HepG2 (cell line): ENCODE measurements around the gene FBXO5. TPM values are rescaled to one million over a fixed set of nuclear protein-coding genes. Genes with fewer than 3 reads are reported as not detected.
A peak's percentile ranks its signal among the peaks of the same experiment; 100 is the strongest.

Experiments
- ADNP ChIP-seq: sonication (generic); formaldehyde crosslinking; IDR thresholded peaks from 2 replicates; pipeline ENCODE4 v1.4.0; 2020; ENCODE audit warnings: missing genetic modification reagents
- ARNTL ChIP-seq: sonication (generic); formaldehyde crosslinking; IDR thresholded peaks from 2 replicates; pipeline ENCODE4 v1.4.0; 2020; ENCODE audit warnings: mild to moderate bottlenecking, missing genetic modification reagents
- ATF7 ChIP-seq, 2 experiments: fragments of 450-650 bp in 1 of 2; sonication (generic) in 1 of 2; formaldehyde crosslinking in 1 of 2; IDR thresholded peaks; 2 replicates each; pipeline versions ENCODE4 v1.4.0 to v1.6.1; 2016 to 2020; ENCODE audit warnings: antibody characterized with exemption in 1 of 2, mild to moderate bottlenecking in 1 of 2, missing genetic modification reagents in 1 of 2
- ATF7-NPFF ChIP-seq: sonication (generic); formaldehyde crosslinking; IDR thresholded peaks from 2 replicates; pipeline ENCODE4 v1.8.1; 2023; ENCODE audit warnings: mild to moderate bottlenecking, low read depth, missing genetic modification reagents, moderate library complexity
- BRCA1 ChIP-seq: sonication (generic); formaldehyde crosslinking; IDR thresholded peaks from 2 replicates; pipeline ENCODE4 v1.4.0; 2020; ENCODE audit warnings: missing genetic modification reagents
- CBX5 ChIP-seq: sonication (generic); formaldehyde crosslinking; IDR thresholded peaks from 2 replicates; pipeline ENCODE4 v1.4.0; 2020; ENCODE audit warnings: missing genetic modification reagents, borderline replicate concordance
- CENPX ChIP-seq: sonication (generic); formaldehyde crosslinking; IDR thresholded peaks from 2 replicates; pipeline ENCODE4 v1.9.0; 2021; ENCODE audit warnings: mild to moderate bottlenecking, missing genetic modification reagents, moderate library complexity
- CREB3 ChIP-seq: sonication (generic); formaldehyde crosslinking; IDR thresholded peaks from 2 replicates; pipeline ENCODE4 v1.5.0; 2020; ENCODE audit warnings: missing genetic modification reagents
- ELF3 ChIP-seq: IDR thresholded peaks from 2 replicates; pipeline ENCODE4 v1.6.1; 2016; ENCODE audit warnings: missing genetic modification reagents, missing compliant biosample characterization
- GATAD2A ChIP-seq: IDR thresholded peaks from 2 replicates; pipeline ENCODE4 v1.6.1; 2016
- HES4 ChIP-seq: sonication (generic); formaldehyde crosslinking; IDR thresholded peaks from 2 replicates; pipeline ENCODE4 v1.9.0; 2021; ENCODE audit warnings: mild to moderate bottlenecking, missing genetic modification reagents, borderline replicate concordance
- HNF4A ChIP-seq: sonication (generic); formaldehyde crosslinking; IDR thresholded peaks from 2 replicates; pipeline ENCODE4 v1.4.0; 2020; ENCODE audit warnings: missing genetic modification reagents
- KAT7 ChIP-seq: IDR thresholded peaks from 2 replicates; pipeline ENCODE4 v1.6.1; 2018; ENCODE audit warnings: borderline replicate concordance, missing compliant biosample characterization
- KDM4B ChIP-seq: sonication (generic); formaldehyde crosslinking; IDR thresholded peaks from 2 replicates; pipeline ENCODE4 v1.4.0; 2020; ENCODE audit warnings: missing genetic modification reagents
- KMT2B ChIP-seq: IDR thresholded peaks from 2 replicates; pipeline ENCODE4 v1.6.1; 2016; ENCODE audit warnings: missing genetic modification reagents, missing compliant biosample characterization
- MXD1 ChIP-seq: sonication (generic); formaldehyde crosslinking; IDR thresholded peaks from 2 replicates; pipeline ENCODE4 v1.4.0; 2020; ENCODE audit warnings: mild to moderate bottlenecking, missing genetic modification reagents
- NR2F1 ChIP-seq, 2 experiments: fragments of 450-650 bp in 1 of 2; formaldehyde crosslinking in 1 of 2; IDR thresholded peaks; 2 replicates each; pipeline versions ENCODE4 v1.5.0 to v1.6.1; 2016 to 2020; ENCODE audit warnings: mild to moderate bottlenecking in 1 of 2, missing compliant biosample characterization in 1 of 2, missing genetic modification reagents in 1 of 2, moderate library complexity in 1 of 2
- PHB2 ChIP-seq: fragments of 450-650 bp; IDR thresholded peaks from 2 replicates; pipeline ENCODE4 v1.6.1; 2018; ENCODE audit not compliant: partially characterized antibody
- RORA ChIP-seq: sonication (generic); formaldehyde crosslinking; IDR thresholded peaks from 2 replicates; pipeline ENCODE4 v1.5.0; 2020; ENCODE audit warnings: mild to moderate bottlenecking, missing genetic modification reagents, moderate library complexity
- SIN3B ChIP-seq: fragments of 150-350 bp; IDR thresholded peaks from 2 replicates; pipeline ENCODE4 v1.6.1; 2014; ENCODE audit warnings: low read length
- TAF1 ChIP-seq: sonication (generic); formaldehyde crosslinking; IDR thresholded peaks from 2 replicates; pipeline ENCODE4 v1.4.0; 2020; ENCODE audit warnings: missing genetic modification reagents
- TBL1XR1 ChIP-seq: fragments of 150-350 bp; IDR thresholded peaks from 2 replicates; pipeline ENCODE4 v1.6.1; 2014; ENCODE audit warnings: borderline replicate concordance, low read length; ENCODE audit not compliant: partially characterized antibody
- ZNF276 ChIP-seq: sonication (generic); formaldehyde crosslinking; IDR thresholded peaks from 2 replicates; pipeline ENCODE4 v1.4.0; 2020; ENCODE audit warnings: mild to moderate bottlenecking, low read depth, missing genetic modification reagents
- ZNF362 ChIP-seq: sonication (generic); formaldehyde crosslinking; IDR thresholded peaks from 2 replicates; pipeline ENCODE4 v1.4.0; 2020; ENCODE audit warnings: missing genetic modification reagents, mild to moderate bottlenecking, borderline replicate concordance
- ZNF564 ChIP-seq: sonication (generic); formaldehyde crosslinking; IDR thresholded peaks from 2 replicates; pipeline ENCODE4 v1.8.1; 2023; ENCODE audit warnings: mild to moderate bottlenecking, missing genetic modification reagents
- ZNF614 ChIP-seq: IDR thresholded peaks from 2 replicates; pipeline ENCODE4 v1.6.1; 2018; ENCODE audit warnings: missing biosample characterization, missing genetic modification reagents, inconsistent platforms, borderline replicate concordance
- ZNF709 ChIP-seq: sonication (generic); formaldehyde crosslinking; IDR thresholded peaks from 2 replicates; pipeline ENCODE4 v1.5.0; 2020; ENCODE audit warnings: mild to moderate bottlenecking, missing genetic modification reagents
- polyA plus RNA-seq, 8 experiments: library from polyadenylated mRNA; depleted of rRNA in 3 of 8; stranded (reverse) in 7 of 8; unstranded in 1 of 8; fragments of >200 nt; fragmentation: Illumina TruSeq in 4 of 8; extraction: Trizol in 4 of 8; gene quantifications; 2 replicates each; pipeline versions ENCODE4 v1.2.1 to v1.2.3, GENCODE V29; 2011 to 2016; ENCODE audit warnings: low read depth in 4 of 8, missing spikeins in 1 of 8, mixed read lengths in 1 of 8; ENCODE audit not compliant: insufficient read depth in 1 of 8
- total RNA-seq, 5 experiments: library from RNA; depleted of rRNA; stranded (reverse); fragments of >200 nt; fragmentation: Illumina TruSeq; extraction: Trizol; gene quantifications; 2 replicates each; pipeline ENCODE4 v1.2.3, GENCODE V29; 2016; ENCODE audit warnings: low read depth in 1 of 5

FBXO5 gene
- total and polyA plus RNA-seq, 2 of the 13 experiments (the other 11 are each of a cell fraction or from before 2014, with no cell fraction given) = 15.8 to 41.5 TPM

- TF ChIP-seq CREB3 (CRISPR knock-in tag) = 0 out of 2 replicates have a peak, but pooled peaks have one; percentile 8
- no peak for TF ChIP-seq ZNF614 (CRISPR knock-in tag)
- TF ChIP-seq ATF7-NPFF = no peak
- 0 out of 2 replicates have a peak, but pooled peaks have one; percentile 73 for TF ChIP-seq MXD1 (CRISPR knock-in tag)
- peak; percentile 87; the same call in 1 of the 2 replicates for TF ChIP-seq BRCA1 (CRISPR knock-in tag)
- 0 out of 2 replicates have a peak, but pooled peaks have one; percentile 20 for TF ChIP-seq KAT7 (CRISPR knock-in tag)
- peak; percentile 75 for TF ChIP-seq TAF1 (CRISPR knock-in tag)
- no peak for TF ChIP-seq GATAD2A (CRISPR knock-in tag)
- TF ChIP-seq SIN3B = no peak
- TF ChIP-seq ELF3 (CRISPR knock-in tag) = no peak
- no peak for TF ChIP-seq KDM4B (CRISPR knock-in tag)
- no peak for TF ChIP-seq TBL1XR1
- no peak for TF ChIP-seq ARNTL
- no peak for TF ChIP-seq ZNF276
- TF ChIP-seq HNF4A (CRISPR knock-in tag) = 0 out of 2 replicates have a peak, but pooled peaks have one; percentile 4
- TF ChIP-seq CBX5 (CRISPR knock-in tag) = no peak
- peak; percentile 6; the same call in 1 of the 2 replicates for TF ChIP-seq ZNF564 (CRISPR knock-in tag)
- no peak for TF ChIP-seq PHB2
- peak; percentile 83 for TF ChIP-seq ZNF709 (CRISPR knock-in tag)
- TF ChIP-seq CENPX (CRISPR knock-in tag) = no peak
- TF ChIP-seq NR2F1 (CRISPR knock-in tag; IDR thresholded peaks at IDR 0.05) = no peak
- TF ChIP-seq RORA (CRISPR knock-in tag) = no peak
- TF ChIP-seq KMT2B (CRISPR knock-in tag) = peak; percentile 1; the same call in 1 of the 2 replicates
- TF ChIP-seq HES4 = no peak
- TF ChIP-seq ATF7 (IDR thresholded peaks at IDR 0.05) = no peak
- TF ChIP-seq ATF7 (CRISPR knock-in tag; IDR thresholded peaks at IDR 0.05) = no peak
- TF ChIP-seq ZNF362 (CRISPR knock-in tag) = peak; percentile 48; the same call in 1 of the 2 replicates
- no peak for TF ChIP-seq ADNP (CRISPR knock-in tag)
Observed at GRCh38 chr6:152983637-152984512, 1.0 kb upstream of the FBXO5 start (continued).
